Left ventricle myocardium inferior (tissue), 1 donor: ENCODE results near the gene TSPAN15. TPM values are rescaled to one million over a fixed set of nuclear protein-coding genes. Genes with fewer than 3 reads are reported as not detected.

Experiments
- DNase-seq: peaks from one replicate; pipeline ENCODE4 v3.0.0-alpha.2; 2020
- H3K27ac ChIP-seq: fragments of 200-600 bp; replicated peaks from 2 replicates; pipeline ENCODE4 v1.8.0; 2021
- H3K27me3 ChIP-seq: fragments of 200-600 bp; 2 replicates; pipeline ENCODE4 v1.8.0; 2021; ENCODE audit warnings: low read depth
- H3K36me3 ChIP-seq: fragments of 200-600 bp; 2 replicates; pipeline ENCODE4 v1.8.0; 2021
- H3K4me1 ChIP-seq: fragments of 200-600 bp; 2 replicates; pipeline ENCODE4 v1.8.0; 2021
- H3K4me3 ChIP-seq: fragments of 200-600 bp; 2 replicates; pipeline ENCODE4 v1.8.0; 2021; ENCODE audit warnings: mild to moderate bottlenecking, moderate library complexity
- H3K9me3 ChIP-seq: fragments of 200-600 bp; replicated peaks from 2 replicates; pipeline ENCODE4 v1.8.0; 2021
- CTCF ChIP-seq: fragments of 200-600 bp; IDR thresholded peaks from 2 replicates; pipeline ENCODE4 v1.8.0; 2021; ENCODE audit warnings: antibody characterized with exemption, mild to moderate bottlenecking, borderline replicate concordance
- intact Hi-C: fragments of 100-400 bp; cut with micrococcal nuclease; formaldehyde crosslinking; loops from one replicate; pipeline ENCODE4 v1.11.0; 2022
- long read RNA-seq: library from polyadenylated mRNA; unstranded; transcript quantifications from one replicate; pipeline ENCODE4 v2.0.0, GENCODE V29; 2021
- total RNA-seq: library from RNA; stranded (reverse); fragmentation: NEBNext Ultra II Directional; extraction: Animal tissue kit (Norgen Biotek cat#: 25700); gene quantifications from one replicate; pipeline ENCODE4 v1.2.1, GENCODE V29; 2021
- donor health status: DM: no; HTN: yes; CAD: no; lungs with severe emphysema.

TSPAN15 gene
- total RNA-seq: 6.8 TPM
- long read RNA-seq, partial matches to known transcripts: 0 of 6 reads
- long read RNA-seq, other reads (novel, unspliced or antisense): 2 of 6 reads

GRCh38 chr10:69451209-69451783 lies at the start of gene TSPAN15:
Gene TSPAN15, plus strand, starts transcription at chr10:69451465. Its CDS starts 130 bp downstream, at chr10:69451595.
- Histone ChIP-seq H3K4me1 (peaks cover 58% of the 10 kb centered on the region), H3K4me3 (peak within 1 kb of the TSS; percentile 86), H3K27me3 (no peaks in the 10 kb centered on the region), H3K9me3 (no peaks in the 10 kb centered on the region), H3K27ac (peak within 1 kb of the TSS; percentile 82), H3K36me3 (no peaks in the 10 kb centered on the region)
- TF ChIP-seq CTCF: no peak
- DNase-seq: peak; percentile 92
- intact Hi-C loops: no loop called here

- no peaks in the 10 kb centered on the region for H3K27me3 ChIP-seq
- H3K36me3 ChIP-seq: peaks cover 48% of the 10 kb centered on the region
Measured at GRCh38 chr10:69402386-69402785, 48.9 kb upstream of the TSPAN15 start.

GRCh38 chr10:69403066-69403465 lies 48.2 kb upstream of the TSPAN15 start:
- Histone ChIP-seq H3K27me3 (no peaks in the 10 kb centered on the region), H3K4me3 (no peak overlapping the region), H3K27ac (peak overlapping the region; percentile 92), H3K36me3 (peaks cover 44% of the 10 kb centered on the region), H3K4me1 (peaks cover 65% of the 10 kb centered on the region), H3K9me3 (no peaks in the 10 kb centered on the region)
- DNase-seq: no peak
- no peak for TF ChIP-seq CTCF
- intact Hi-C loops: no loop called here

More at GRCh38 chr10:69402386-69402785, 48.9 kb upstream of the TSPAN15 start:
- H3K9me3 ChIP-seq: no peaks in the 10 kb centered on the region
- peak overlapping the region; percentile 92 for H3K27ac ChIP-seq
- no peak for TF ChIP-seq CTCF
- DNase-seq: no peak
- intact Hi-C loops: no loop called here
- H3K4me3 ChIP-seq: no peak overlapping the region
- peaks cover 63% of the 10 kb centered on the region for H3K4me1 ChIP-seq

- H3K27ac ChIP-seq: peak overlapping the region; percentile 92
- H3K36me3 ChIP-seq: peaks cover 40% of the 10 kb centered on the region
- no peak for DNase-seq
- no peak overlapping the region for H3K4me3 ChIP-seq
- TF ChIP-seq CTCF: no peak
- no peaks in the 10 kb centered on the region for H3K9me3 ChIP-seq
- H3K27me3 ChIP-seq: no peaks in the 10 kb centered on the region
- intact Hi-C loops: no loop called here
- H3K4me1 ChIP-seq: peaks cover 67% of the 10 kb centered on the region
Measured at GRCh38 chr10:69403519-69403918, 47.7 kb upstream of the TSPAN15 start.

- H3K27ac ChIP-seq: peak overlapping the region; percentile 92
- H3K4me3 ChIP-seq: no peak overlapping the region
- H3K36me3 ChIP-seq: peaks cover 28% of the 10 kb centered on the region
- DNase-seq: no peak
- no peaks in the 10 kb centered on the region for H3K27me3 ChIP-seq
- H3K9me3 ChIP-seq: no peaks in the 10 kb centered on the region
- intact Hi-C loops: no loop called here
- TF ChIP-seq CTCF: no peak
- peaks cover 66% of the 10 kb centered on the region for H3K4me1 ChIP-seq
Measured at GRCh38 chr10:69404786-69405185, 46.5 kb upstream of the TSPAN15 start.
